CD4-positive, alpha-beta T cell treated with Interleukin-4 for 1 hour (primary cell): ENCODE measurements around the gene ILF2.
A peak's percentile ranks its signal among the peaks of the same experiment; 100 is the strongest.
"Not testable (repeated sequence)": the region's sequence is repeated elsewhere in the genome, so short reads cannot be mapped to it uniquely, and the experiment has no call there.

Source experiments
- DNase-seq, 2 donors: peaks; one replicate each; pipeline ENCODE4 v3.0.0-alpha.2; 2020 to 2022

Gene ILF2

DNA sequence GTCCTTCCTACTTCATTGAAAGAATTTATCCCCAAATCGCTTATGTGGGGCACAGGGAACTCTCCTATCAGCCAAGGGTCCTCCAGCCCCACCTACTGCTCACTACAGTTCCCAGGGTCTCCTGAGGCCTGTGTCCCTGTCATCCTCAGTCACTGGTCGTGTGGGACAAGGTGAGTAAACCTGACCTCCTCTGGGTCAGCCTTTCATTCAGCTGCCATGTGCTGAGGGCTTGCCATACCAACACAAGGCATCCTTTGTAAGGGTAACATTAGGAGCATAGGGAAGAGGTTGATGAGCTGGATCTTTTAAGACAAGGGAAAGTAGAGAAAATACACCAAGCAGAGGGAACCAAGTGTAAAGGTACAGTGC lies 23.5 kb downstream of the ILF2 start:
- no peak for DNase-seq

DNA sequence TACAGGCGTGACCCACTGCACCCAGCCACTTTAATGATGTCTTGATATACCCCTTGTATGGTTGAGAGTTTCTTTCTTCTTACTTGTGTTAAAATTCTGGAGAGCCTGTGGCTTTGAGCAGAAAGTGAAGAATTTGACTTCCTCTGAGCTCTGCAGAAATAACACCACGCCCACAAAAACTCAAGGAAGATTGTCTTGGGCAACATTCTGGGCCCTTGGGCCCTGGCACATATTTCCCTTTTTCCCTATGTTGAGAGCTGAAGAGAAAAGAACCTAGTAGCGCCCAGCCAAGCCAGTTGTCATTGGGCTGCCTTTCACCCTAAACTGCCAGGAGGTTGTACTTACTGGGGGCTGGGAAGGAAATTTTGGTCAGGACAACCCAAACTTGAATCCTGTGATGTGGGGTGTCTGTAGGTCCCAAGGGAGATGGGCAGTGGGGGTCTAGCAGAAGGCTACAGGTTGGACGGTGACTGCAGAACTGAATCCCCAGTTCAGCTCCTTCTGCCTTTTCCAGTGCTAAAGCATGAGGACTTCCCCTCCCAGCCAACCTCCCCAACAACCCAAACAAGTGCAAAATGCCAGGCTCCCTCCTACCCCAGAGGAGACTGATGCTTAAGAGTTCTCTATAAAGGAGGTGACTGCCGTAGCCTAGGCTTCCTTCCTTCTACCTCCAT lies 24.0 kb downstream of the ILF2 start:
- peak in 1 of 2 donors; percentile 25 for DNase-seq

DNA sequence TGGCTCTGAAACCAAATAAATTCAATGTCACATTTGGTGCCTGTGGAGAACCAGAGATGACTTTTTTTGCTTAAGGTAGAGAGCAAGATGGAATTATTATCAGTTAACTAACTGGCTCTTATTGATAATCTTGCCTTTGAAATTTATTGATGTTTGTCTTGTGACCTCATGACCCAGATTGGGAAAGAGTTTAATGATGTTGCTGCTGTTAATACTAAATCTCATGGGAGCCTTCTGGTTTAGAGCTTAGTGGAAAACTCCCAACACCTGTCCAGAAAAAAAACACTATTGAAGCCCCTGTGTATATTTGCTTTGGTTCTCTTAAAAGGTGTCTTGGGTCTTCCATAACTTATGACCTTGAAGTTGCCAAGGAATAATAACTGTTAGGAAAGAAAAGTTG lies 27.0 kb downstream of the ILF2 start:
- DNase-seq, result no peak

DNA sequence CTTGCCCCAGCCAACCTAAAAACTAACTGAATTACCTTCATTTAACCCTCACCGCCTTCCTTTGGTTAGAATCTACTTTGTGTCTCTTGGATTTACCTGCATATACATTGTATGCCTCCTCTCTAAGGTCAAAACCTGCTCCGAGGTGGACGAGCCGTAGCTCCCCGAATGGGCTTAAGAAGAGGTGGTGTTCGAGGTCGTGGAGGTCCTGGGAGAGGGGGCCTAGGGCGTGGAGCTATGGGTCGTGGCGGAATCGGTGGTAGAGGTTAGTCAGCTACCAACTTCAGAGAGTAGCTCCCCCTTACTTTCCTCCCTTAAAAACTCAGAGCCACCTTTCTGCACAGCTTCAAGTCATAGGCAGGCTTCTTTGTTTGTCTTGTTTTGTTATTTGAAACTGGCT lies 27.7 kb downstream of the ILF2 start:
- no peak for DNase-seq

DNA sequence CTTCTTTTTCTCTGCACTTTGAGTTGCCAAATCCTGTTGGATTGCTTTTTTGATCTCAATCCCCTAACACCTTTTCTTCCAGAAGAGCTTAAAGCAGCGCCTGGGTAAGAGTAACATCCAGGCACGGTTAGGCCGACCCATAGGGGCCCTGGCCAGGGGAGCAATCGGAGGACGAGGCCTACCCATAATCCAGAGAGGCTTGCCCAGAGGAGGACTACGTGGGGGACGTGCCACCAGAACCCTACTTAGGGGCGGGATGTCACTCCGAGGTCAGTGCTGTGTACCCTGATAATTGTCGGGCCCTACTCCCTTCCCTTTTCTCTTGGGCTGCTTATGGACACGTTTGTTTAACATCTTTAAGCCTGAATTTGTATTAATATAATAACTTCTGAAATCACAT lies 28.6 kb downstream of the ILF2 start:
- no peak for DNase-seq

DNA sequence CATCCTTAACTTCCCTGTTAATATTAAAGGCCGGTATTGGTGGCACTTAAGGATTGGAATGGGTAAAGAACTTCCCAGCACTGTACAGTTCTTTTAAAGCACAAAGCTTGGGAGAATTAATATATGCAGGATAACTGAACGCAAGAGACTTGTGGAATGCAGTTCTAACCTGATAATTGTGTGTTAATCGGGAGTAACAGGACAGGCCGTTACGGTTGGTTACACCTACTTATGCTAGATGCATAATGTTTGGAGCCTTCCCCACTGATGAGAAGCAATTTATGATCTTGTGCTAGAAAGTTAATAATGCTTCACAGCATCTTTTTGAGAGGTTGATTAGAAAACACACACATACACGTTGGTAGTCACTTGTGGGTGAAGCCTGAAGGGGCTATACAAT lies 29.9 kb downstream of the ILF2 start:
- DNase-seq, result no peak

DNA sequence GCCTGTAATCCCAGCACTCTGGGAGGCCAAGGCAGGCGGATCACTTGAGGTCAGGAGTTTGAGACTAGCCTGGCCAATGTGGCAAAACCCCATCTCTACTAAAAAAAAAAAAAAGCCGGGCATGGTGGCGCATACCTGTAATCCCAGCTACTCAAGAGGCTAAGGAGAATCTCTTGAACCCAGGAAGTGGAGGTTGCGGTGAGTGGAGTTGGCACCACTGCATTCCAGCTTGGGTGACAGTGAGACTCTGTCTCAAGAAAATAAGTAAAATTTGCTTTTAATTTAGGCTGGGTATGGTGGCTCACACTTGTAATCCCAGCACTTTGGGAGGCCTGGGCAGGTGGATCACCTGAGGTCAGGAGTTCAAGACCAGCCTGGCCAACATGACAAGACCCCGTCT lies 30.6 kb downstream of the ILF2 start:
- DNase-seq, result not testable (repeated sequence)

DNA sequence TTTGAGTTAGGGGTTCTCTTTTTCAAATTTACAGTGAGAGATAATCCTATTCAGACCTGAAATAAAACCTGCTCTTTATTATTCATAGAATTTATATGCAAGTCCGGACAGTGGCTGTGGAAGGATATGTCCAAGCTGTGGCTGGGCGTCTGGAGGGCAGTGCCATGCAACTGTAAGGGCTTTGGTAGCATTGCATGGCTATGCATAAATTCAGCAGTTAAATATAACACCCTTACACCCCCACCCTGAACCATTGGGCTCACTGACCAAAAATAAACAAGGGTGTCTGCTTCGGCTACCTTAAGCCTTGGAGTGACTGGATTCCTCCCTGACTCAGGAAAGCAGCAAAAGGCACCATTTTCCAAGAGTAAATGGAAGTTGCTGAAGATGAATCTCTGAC lies 31.5 kb downstream of the ILF2 start:
- no peak for DNase-seq

DNA sequence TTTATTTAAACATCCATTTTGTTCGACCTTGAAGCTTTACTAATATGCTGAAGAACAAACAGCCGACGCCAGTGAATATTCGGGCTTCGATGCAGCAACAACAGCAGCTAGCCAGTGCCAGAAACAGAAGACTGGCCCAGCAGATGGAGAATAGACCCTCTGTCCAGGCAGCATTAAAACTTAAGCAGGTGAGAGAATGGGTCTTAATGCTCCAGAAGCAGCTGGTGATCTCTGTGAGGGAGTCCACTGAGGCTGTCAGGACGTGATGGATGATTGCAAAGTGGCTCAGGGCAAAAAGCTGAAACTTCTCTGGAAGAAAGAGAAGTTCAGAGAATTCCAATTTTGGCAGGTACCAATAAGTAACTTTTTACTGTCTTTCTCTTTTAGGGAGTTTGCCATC lies 32.5 kb downstream of the ILF2 start:
- no peak for DNase-seq

DNA sequence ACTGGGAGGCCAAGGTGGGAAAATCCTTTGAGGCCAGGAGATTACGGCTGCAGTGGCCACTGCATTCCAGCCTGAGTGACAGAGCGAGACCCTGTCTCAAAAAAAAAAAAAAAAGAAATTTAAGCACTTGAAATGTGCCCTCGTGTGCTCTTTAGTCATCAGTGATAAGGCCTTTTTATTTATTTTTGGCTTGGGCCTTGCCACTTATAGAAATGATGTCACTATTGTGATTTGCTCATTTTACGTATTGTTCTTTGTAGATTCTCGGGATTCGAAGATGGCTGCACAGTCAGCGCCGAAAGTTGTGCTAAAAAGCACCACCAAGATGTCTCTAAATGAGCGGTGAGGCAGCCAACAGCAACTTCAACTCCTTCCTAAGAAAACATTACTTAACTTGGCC lies 34.5 kb downstream of the ILF2 start:
- DNase-seq, result no peak

DNA sequence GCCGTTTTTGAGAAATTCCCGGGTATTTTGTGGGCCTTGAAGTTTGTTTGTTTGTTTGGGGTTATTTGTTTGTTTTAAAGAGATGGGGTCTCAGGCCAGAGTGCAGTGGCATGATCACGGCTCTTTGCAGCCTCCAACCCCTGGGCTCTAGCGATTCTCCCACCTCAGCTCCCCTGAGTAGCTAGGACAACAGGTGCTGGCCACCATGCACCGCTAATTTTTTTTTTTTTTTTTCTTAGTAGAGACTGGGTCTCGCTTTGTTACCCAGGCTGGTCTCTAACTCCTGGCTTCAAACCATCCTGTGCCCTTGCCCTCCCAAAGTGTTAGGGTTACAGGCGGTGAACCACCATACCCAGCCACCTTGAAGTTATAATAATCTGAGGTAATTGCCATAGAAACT lies 34.9 kb downstream of the ILF2 start:
- no peak for DNase-seq

DNA sequence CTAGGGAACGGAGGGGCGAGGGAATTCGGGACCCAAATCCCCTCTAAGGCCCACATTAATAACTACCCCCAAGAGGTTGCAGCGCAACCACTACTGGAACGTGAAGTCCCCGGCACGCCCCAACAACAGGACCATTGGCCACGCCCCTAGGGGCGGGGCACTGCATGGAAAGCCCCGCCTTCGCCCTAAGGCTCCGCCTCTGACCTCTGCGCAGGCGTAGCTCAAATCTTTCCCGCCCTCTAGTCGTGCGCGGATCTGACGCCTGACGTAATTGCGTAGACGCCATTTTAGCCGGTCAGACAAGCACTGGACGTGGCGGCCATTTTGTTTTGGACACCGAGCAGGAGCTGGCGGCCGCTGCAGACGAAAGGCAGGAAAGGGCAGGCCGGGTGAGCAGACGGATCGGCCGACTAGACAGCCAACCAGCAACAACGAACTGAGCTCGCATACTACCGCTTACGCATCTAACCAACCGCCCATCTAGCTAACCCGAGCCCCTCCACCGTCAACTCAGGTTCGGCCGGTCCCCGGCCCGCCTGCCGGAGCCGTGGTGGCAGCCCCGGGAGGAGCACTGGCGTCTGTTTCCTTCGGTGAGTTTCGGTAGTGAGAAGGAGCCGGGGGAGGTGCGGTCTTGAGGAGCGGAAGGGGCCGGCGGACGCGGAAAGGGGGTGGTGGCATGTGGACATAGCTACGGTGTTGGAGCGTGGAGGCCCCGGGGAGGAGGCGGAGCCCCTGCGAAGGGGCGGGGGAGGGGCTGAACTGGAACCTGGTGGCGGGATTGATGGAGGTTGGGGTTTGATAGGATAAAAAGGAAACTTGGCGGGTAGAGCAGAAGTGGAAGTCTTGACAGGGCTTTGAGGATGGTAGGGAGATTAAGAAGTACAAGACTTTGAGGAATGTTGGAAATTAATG lies 36.8 kb downstream of the ILF2 start, which contains the start of gene CHTOP:
CHTOP (plus strand) TSS at position 313 of the 912 bp plus-strand sequence. CDS start 2,523 bp downstream, outside the sequence.
- peak; percentile 97 for DNase-seq

DNA sequence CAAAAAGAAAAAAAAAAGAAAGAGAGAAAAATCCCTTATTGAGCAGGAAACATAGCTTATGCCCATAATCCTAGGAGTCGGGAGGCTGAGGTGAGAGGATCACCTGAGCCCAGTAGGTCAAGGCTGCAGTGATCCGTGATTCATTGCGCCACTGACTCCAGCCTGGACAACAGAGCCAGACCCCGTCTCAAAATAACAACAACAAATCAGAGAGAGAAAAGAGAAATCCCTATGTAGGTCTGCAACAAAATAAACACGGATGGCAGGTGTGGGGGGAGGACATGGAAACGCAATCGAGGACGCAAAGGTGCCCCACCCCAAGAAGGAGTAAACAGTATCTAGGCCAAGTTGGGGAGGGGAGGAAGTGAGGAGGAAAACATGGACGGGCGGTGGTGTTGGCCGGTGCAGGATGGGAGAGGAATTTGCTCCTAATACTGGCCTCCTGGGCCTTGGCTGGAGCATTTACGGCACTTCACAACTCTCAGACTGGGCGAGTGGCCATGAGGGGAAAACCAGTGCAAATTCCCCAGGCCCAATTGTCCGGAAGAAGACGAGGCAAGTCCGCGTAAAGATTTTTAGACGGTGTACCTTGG lies 37.5 kb downstream of the ILF2 start:
- DNase-seq, result no peak

DNA sequence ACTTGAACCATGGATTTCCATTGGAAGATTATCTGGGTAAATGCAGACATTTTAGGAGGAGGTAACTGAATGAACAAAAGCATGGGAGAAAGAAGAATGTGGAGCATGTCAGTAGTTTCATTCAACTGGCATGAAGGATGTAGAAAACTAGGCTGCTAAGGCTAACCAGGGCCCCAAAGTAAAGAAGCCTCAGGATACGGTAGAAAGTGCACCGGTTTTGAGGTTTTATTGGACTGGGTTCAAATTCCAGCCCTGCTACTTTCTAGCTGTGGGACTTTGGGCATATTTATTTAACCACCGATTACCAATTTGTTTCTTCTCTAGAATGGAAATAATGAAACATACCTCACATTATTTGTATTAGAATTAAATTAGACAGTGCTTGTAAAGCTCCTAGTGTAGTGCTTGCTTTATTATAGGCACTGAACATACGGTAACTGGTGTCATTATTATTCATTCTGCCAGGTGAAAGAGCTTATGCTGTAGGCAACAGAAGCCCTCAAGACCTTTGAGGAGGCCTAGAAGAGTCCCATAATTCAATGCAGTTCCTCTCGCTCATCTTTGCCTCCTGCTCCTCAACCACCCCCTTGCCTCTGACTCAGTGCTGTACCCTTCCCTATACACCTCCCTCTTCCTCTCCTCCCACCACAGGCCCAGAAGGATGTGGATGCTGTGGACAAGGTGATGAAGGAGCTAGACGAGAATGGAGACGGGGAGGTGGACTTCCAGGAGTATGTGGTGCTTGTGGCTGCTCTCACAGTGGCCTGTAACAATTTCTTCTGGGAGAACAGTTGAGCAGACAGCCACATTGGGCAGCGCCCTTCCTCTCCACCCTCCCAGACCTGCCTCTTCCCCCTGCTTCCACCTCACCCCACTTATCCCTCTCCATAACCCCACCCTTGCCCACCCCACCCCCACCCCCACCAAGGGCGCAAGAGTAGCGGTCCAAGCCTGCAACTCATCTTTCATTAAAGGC lies 39.5 kb downstream of the ILF2 start:
- no peak for DNase-seq

DNA sequence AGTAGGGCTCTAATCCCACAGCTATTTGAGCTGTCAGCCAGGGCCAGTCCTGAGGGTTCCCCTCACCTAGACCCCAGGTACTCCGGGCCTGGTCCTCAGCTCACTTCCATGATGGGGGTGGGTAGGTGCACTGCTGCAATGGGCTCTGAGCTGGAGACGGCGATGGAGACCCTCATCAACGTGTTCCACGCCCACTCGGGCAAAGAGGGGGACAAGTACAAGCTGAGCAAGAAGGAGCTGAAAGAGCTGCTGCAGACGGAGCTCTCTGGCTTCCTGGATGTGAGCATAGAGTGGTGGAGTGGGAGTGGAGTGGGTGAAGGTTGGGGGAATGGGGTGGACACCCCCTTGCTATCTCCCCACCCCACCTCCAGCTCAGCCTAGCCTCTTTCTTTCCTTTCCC lies 40.4 kb downstream of the ILF2 start:
- no peak for DNase-seq

DNA sequence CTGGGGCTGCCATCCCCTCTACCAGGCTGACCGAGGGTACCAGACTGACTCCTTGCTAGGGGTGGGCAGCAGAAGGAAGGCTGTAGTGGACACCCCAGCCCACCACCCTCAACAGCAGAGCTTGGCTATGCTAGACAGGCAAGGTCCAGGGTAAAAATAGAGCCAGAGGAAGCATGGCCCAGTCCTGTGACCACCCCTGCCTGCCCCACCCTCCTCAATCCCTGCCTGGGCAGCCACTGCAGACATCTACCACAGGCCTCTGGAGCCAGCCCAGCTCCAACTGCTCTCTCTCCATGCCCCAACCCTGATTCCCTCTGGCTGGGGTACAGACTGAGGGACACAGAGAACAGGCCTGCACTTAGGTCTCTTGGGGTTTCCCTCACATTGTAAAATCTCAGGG lies 40.8 kb downstream of the ILF2 start:
- DNase-seq, result no peak

DNA sequence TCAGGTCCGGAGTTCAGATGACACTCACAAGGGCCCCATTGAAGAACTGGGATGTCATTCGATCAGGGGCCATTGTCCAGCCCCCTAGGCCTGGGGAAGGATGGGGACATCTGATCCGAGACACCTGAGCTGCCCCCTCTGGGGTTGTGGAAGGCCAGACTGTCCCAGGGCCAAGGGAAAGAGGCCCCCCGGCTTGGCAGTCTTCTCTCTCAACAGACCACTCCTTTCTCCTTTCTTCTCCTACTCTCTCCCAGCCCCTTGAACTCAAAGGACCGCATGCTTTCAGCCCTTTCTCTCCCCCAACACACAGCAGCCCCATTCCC lies 41.5 kb downstream of the ILF2 start:
- no peak for DNase-seq

DNA sequence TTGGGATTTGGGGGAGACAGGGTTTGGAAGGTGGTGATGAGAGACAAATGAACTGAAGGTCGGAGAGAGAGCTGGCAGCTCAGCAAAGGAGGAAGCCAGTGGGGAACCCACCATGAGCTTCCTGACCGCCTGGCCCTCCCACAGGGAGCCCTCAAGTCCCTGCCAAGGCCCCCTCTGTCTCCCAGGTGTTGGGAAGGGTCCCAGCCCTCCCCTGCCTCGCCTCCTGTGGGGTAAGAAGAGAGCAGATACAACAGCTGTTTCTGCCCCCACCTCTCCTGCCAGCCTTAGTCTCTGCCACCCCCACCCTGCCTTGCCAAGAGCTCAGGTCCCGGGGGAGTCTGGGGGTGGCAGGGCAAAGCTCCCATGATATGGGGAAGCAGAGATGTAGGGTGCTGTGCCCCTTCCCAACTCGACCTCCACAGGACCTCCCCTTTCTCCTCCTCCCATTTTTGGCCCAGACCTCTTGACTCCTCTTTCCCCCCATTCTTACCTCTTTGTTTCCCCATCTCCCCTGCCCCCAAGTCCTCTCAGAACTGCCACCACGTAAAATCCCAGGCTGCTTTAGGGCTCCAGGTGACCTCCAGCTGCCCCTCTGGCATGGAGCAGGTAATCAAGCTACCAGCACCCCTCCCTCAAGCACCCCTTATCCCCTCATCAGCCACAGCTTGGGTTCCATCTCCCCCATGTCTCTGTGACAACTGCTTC lies 42.0 kb downstream of the ILF2 start:
- no peak for DNase-seq

DNA sequence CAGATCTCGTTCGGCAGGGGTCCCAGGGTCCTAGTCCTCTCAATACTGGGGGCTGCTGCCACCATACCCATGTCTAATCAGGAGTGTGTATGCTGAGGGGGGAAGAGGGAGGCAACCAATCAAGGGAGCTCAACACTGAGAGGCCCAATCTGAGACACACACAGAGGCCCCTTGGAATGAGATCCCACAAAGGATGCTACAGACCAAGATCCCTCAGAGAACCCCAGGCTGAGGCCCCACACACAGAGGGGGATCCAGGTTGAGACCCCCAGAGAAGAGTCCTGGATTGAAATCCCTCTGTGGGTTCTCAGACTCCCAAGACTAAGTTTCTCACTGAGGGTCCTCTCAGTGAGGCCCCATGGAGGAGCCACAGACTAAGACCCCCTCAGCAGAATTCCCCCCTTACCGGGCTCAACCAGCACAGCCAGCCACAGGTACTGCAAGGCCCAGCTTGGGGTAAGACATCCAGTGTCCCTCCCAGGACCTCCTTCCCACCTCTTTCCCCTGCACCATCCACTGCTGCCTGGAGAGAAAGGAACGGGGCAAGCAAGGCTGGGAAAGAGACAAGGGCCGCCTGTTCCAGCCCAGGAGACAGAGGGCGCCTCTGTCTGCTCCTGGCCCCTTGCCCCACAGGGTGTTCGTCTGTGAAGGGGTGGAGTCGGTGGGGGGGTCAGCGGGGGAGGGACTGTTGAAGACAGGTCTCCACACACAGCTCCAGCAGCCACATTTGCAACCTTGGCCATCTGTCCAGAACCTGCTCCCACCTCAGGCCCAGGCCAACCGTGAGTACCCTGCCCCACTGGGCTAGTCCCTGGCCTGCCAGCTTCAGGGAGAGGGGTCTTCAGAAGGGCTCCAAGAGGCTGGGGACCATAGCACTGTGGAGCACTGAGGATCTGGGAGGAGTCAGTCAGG lies 42.8 kb downstream of the ILF2 start, which contains the start of gene S100A1:
S100A1 (plus strand) TSS at position 720 of the 912 bp plus-strand sequence. CDS start 2,088 bp downstream, outside the sequence.
- DNase-seq, result no peak

DNA sequence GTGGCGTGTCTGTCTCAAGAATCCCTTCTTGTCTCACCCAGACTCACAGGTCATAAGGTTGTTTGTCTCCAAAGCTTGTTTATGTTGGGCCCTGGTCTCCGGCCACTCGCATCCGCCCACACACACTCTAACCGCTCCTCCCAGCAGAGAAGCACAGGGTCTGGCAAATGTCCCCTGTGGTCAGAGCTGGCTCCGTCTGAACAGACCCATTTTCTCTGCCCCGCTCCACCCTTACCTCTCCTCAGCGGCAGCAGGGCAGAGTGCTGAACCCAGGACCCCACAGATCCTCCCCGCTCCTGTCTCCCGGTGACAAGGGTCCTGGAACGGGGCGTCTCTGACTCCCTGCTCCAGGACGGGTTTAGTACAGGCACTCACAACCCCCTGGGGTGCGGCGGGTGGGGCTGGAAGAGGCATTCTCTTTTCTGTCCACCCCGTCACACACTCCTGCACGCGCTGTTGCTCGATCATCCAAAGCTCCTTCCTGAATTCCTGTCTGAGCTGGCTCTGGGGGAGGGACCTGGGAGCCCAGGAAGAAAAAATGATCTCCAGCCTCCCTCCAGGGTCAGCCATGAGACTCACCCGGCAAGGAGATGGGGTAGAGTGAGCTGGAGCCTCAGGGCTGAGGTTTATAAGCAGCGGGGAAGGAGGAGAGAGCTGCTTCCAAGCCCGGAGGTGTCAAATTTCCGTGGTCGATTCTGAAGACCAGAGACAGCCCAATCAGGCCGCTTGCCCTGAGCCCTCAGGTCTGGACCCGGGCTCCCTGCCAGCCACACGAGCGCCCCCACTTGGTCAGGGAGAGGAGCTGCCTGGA lies 43.7 kb downstream of the ILF2 start, which contains the start of gene S100A13:
S100A13 (minus strand) TSS at position 602 of the 811 bp plus-strand sequence. CDS start 1,033 bp downstream, outside the sequence.
- DNase-seq, result peak in 1 of 2 donors; percentile 16
